ENCODE data around the gene CLK2. TPM values are rescaled to one million over a fixed set of nuclear protein-coding genes. Genes with fewer than 3 reads are reported as not detected.

The CLK2 gene
- total and polyA plus RNA-seq, 2 of the 13 experiments (the other 11 are each of a cell fraction or from before 2014, with no cell fraction given) = 20.1 to 73.5 TPM

GRCh38 chr1:155279268-155279667 is 6.0 kb upstream of the CLK2 start:
- H4K20me1 ChIP-seq (ENCODE audit: insufficient read depth, low read length) = no peaks in the 10 kb centered on the region
- no peak overlapping the region for H3K4me3 ChIP-seq (replicated peaks in 1 of 3; ENCODE audit: insufficient read depth in 1 of 3, low read depth in 2 of 3, low read length in 3 of 3)
- TF ChIP-seq PRDM15 (CRISPR knock-in tag; IDR thresholded peaks at IDR 0.05) = no peak
- TF ChIP-seq PATZ1 (CRISPR knock-in tag; IDR thresholded peaks at IDR 0.05) = no peak
- TF ChIP-seq SIN3B (IDR thresholded peaks at IDR 0.05; ENCODE audit: low read length) = no peak
- no peak for TF ChIP-seq KLF6 (CRISPR knock-in tag; IDR thresholded peaks at IDR 0.05)
- TF ChIP-seq, protein P1, sequence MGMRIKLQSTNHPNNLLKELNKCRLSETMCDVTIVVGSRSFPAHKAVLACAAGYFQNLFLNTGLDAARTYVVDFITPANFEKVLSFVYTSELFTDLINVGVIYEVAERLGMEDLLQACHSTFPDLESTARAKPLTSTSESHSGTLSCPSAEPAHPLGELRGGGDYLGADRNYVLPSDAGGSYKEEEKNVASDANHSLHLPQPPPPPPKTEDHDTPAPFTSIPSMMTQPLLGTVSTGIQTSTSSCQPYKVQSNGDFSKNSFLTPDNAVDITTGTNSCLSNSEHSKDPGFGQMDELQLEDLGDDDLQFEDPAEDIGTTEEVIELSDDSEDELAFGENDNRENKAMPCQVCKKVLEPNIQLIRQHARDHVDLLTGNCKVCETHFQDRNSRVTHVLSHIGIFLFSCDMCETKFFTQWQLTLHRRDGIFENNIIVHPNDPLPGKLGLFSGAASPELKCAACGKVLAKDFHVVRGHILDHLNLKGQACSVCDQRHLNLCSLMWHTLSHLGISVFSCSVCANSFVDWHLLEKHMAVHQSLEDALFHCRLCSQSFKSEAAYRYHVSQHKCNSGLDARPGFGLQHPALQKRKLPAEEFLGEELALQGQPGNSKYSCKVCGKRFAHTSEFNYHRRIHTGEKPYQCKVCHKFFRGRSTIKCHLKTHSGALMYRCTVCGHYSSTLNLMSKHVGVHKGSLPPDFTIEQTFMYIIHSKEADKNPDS (CRISPR knock-in tag; IDR thresholded peaks at IDR 0.05) = no peak
- no peak for TF ChIP-seq NR3C1 (CRISPR knock-in tag; IDR thresholded peaks at IDR 0.05)
- TF ChIP-seq, protein P2, sequence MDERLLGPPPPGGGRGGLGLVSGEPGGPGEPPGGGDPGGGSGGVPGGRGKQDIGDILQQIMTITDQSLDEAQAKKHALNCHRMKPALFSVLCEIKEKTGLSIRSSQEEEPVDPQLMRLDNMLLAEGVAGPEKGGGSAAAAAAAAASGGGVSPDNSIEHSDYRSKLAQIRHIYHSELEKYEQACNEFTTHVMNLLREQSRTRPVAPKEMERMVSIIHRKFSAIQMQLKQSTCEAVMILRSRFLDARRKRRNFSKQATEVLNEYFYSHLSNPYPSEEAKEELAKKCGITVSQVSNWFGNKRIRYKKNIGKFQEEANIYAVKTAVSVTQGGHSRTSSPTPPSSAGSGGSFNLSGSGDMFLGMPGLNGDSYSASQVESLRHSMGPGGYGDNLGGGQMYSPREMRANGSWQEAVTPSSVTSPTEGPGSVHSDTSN (CRISPR knock-in tag; IDR thresholded peaks at IDR 0.05) = no peak
- TF ChIP-seq ARNT (IDR thresholded peaks at IDR 0.05) = no peak
- TF ChIP-seq, protein P3, sequence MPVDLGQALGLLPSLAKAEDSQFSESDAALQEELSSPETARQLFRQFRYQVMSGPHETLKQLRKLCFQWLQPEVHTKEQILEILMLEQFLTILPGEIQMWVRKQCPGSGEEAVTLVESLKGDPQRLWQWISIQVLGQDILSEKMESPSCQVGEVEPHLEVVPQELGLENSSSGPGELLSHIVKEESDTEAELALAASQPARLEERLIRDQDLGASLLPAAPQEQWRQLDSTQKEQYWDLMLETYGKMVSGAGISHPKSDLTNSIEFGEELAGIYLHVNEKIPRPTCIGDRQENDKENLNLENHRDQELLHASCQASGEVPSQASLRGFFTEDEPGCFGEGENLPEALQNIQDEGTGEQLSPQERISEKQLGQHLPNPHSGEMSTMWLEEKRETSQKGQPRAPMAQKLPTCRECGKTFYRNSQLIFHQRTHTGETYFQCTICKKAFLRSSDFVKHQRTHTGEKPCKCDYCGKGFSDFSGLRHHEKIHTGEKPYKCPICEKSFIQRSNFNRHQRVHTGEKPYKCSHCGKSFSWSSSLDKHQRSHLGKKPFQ (CRISPR knock-in tag; IDR thresholded peaks at IDR 0.05; ENCODE audit: insufficient replicate concordance) = no peak
- no peak for TF ChIP-seq FOXK1 (CRISPR knock-in tag; IDR thresholded peaks at IDR 0.05; ENCODE audit: borderline replicate concordance, low read depth)
- no peak for TF ChIP-seq CENPT (CRISPR knock-in tag; IDR thresholded peaks at IDR 0.05; ENCODE audit: low read depth)
- no peak for TF ChIP-seq ZKSCAN8 (CRISPR knock-in tag; IDR thresholded peaks at IDR 0.05; ENCODE audit: borderline replicate concordance)
- TF ChIP-seq ZBTB21 (CRISPR knock-in tag; IDR thresholded peaks at IDR 0.05) = no peak
- no peak for TF ChIP-seq YY1 (IDR thresholded peaks at IDR 0.05; ENCODE audit: insufficient read depth, insufficient replicate concordance, low read depth, low read length)
- TF ChIP-seq RFX3 (CRISPR knock-in tag; IDR thresholded peaks at IDR 0.05) = no peak

More at GRCh38 chr1:155279268-155279667, 6.0 kb upstream of the CLK2 start:
- ChIA-PET POLR2A (interaction anchor here (1.4 kb wide), 1 partner anchor 29 kb away, joined by 6 read pairs; no protein-coding TSS in a partner anchor), CTCF (ENCODE audit: low intra/inter-chr PET ratio, low total read pairs) (no interaction called here)
- intact Hi-C loops (cut with micrococcal nuclease; ENCODE audit: unreplicated experiment) (loop anchor here (5.0 kb wide), 1 partner anchor 43 kb away; the partner anchor contains the start of gene RUSC1), in situ Hi-C loops (cut with HindIII; ENCODE audit: extremely low pct_ligation_motif_present, low pct_unique_long_range_greater_than_20kb) (loop anchor here (5.0 kb wide), 1 partner anchor 38 kb away; no protein-coding TSS in a partner anchor)
- DNase-seq (ENCODE audit: low spot score) (no peak), ATAC-seq (no peak), FAIRE-seq (no peak)
- Histone ChIP-seq H3K4me1 (ENCODE audit: insufficient read depth, low read length) (peaks cover 38% of the 10 kb centered on the region), H3K27me3 (ENCODE audit: control insufficient read depth in 1 of 2, insufficient read depth in 2 of 2, low read length in 2 of 2) (no peaks in the 10 kb centered on the region; a peak in 1 of 5 replicates), H2AFZ (ENCODE audit: low read length) (no peak overlapping the region), H3K27ac (ENCODE audit: extremely low read length, insufficient read depth, low read length) (no peak overlapping the region), H3K9ac (ENCODE audit: insufficient read depth, low read depth, low read length) (no peak overlapping the region), H3K36me3 (replicated peaks in 1 of 2; ENCODE audit: control insufficient read depth in 1 of 2, insufficient read depth in 2 of 2, low read length in 2 of 2) (no peaks in the 10 kb centered on the region; a peak in 1 of 5 replicates), H3K79me2 (ENCODE audit: insufficient read depth, low read length) (no peaks in the 10 kb centered on the region), H3K9me3 (ENCODE audit: low read length) (no peaks in the 10 kb centered on the region), H3K4me2 (ENCODE audit: low read depth, low read length) (no peak overlapping the region)
- 91% methylated on average over 2 of the region's 2 CpGs for WGBS (ENCODE audit: low lambda C conversion rate)
- BruUV-seq (replicated peaks) = no TSS peak

Measured in HepG2 (cell line).